Neural cell (in vitro differentiated cells): Measurements from ENCODE around the gene PTK7. TPM values are rescaled to one million over a fixed set of nuclear protein-coding genes. Genes with fewer than 3 reads are reported as not detected.

Source experiments
- H2AFZ ChIP-seq: fragments of 200-600, 300-800 bp; sonication (generic), shearing (Covaris generic); 2 replicates; pipeline ENCODE4 v1.6.0; 2014; ENCODE audit warnings: low read depth, mild to moderate bottlenecking, antibody characterized with exemption, low read length, moderate library complexity
- H3F3A ChIP-seq: fragments of 200-600 bp; shearing (Covaris generic); 2 replicates; pipeline ENCODE4 v1.6.1; 2016; ENCODE audit warnings: mild to moderate bottlenecking, moderate library complexity, mixed read lengths, antibody characterized with exemption, low read length; ENCODE audit not compliant: insufficient read depth, poor library complexity, severe bottlenecking
- H3K27ac ChIP-seq: fragments of 200-600, 300-800 bp; sonication (generic), shearing (Covaris generic); 2 replicates; pipeline ENCODE4 v1.5.1; 2014; ENCODE audit warnings: mild to moderate bottlenecking, low read length, moderate library complexity
- H3K27me3 ChIP-seq: fragments of 300-800, 200-600 bp; sonication (generic), shearing (Covaris generic); 2 replicates; pipeline ENCODE4 v1.6.0; 2014; ENCODE audit warnings: mild to moderate bottlenecking, low read depth, low read length, moderate library complexity; ENCODE audit not compliant: insufficient read depth
- H3K36me3 ChIP-seq: fragments of 300-800, 200-600 bp; sonication (generic), shearing (Covaris generic); 2 replicates; pipeline ENCODE4 v1.5.1; 2014; ENCODE audit warnings: mild to moderate bottlenecking, antibody characterized with exemption, low read length, moderate library complexity; ENCODE audit not compliant: insufficient read depth
- H3K4me2 ChIP-seq: fragments of 300-800, 200-600 bp; sonication (generic), shearing (Covaris generic); 2 replicates; pipeline ENCODE4 v1.6.0; 2014; ENCODE audit warnings: mild to moderate bottlenecking, low read length
- H3K4me3 ChIP-seq: fragments of 300-800, 200-600 bp; sonication (generic), shearing (Covaris generic); 2 replicates; pipeline ENCODE4 v1.5.1; 2014; ENCODE audit warnings: mild to moderate bottlenecking, low read length, moderate library complexity
- H3K79me2 ChIP-seq: fragments of 200-600 bp; shearing (Covaris generic); replicated peaks from 2 replicates; pipeline ENCODE4 v1.6.0; 2014; ENCODE audit warnings: mild to moderate bottlenecking, low read length, moderate library complexity; ENCODE audit not compliant: insufficient read depth
- H3K9ac ChIP-seq: fragments of 300-800, 200-600 bp; sonication (generic), shearing (Covaris generic); 2 replicates; pipeline ENCODE4 v1.6.1; 2016; ENCODE audit warnings: mild to moderate bottlenecking, low read length, mixed read lengths
- H3K9me2 ChIP-seq: fragments of 200-600 bp; shearing (Covaris generic); 2 replicates; pipeline ENCODE4 v1.6.1; 2016; ENCODE audit warnings: mild to moderate bottlenecking, low read length, mixed read lengths; ENCODE audit not compliant: insufficient read depth
- H3K9me3 ChIP-seq: fragments of 200-600, 300-800 bp; sonication (generic), shearing (Covaris generic); 2 replicates; pipeline ENCODE4 v1.6.1; 2016; ENCODE audit warnings: mild to moderate bottlenecking, mixed run types, low read length, moderate library complexity, mixed read lengths
- H4K20me1 ChIP-seq: fragments of 200-600 bp; shearing (Covaris generic); 2 replicates; pipeline ENCODE4 v1.6.1; 2016; ENCODE audit warnings: mild to moderate bottlenecking, mixed run types; ENCODE audit not compliant: insufficient read depth
- EZH2 ChIP-seq: fragments of 200-600, 300-800 bp; shearing (Covaris generic), sonication (generic); IDR thresholded peaks from 2 replicates; pipeline ENCODE4 v1.6.1; 2014; ENCODE audit warnings: antibody characterized with exemption, low read length, borderline replicate concordance, mild to moderate bottlenecking; ENCODE audit not compliant: insufficient read depth, poor library complexity, severe bottlenecking
- POLR2AphosphoS5 ChIP-seq: IDR thresholded peaks from 2 replicates; pipeline ENCODE4 v1.6.1; 2012
- RAD21 ChIP-seq: fragments of 450-650 bp; conservative IDR thresholded peaks from 2 replicates; pipeline ENCODE4 v1.6.1; 2014; ENCODE audit warnings: antibody characterized with exemption, mild to moderate bottlenecking, moderate library complexity
- SMC3 ChIP-seq: fragments of 450-650 bp; conservative IDR thresholded peaks from 2 replicates; pipeline ENCODE4 v1.6.1; 2014; ENCODE audit warnings: antibody characterized with exemption, mild to moderate bottlenecking, moderate library complexity; ENCODE audit not compliant: poor library complexity
- TAF1 ChIP-seq: IDR thresholded peaks from 2 replicates; pipeline ENCODE4 v1.6.1; 2012; ENCODE audit warnings: low read depth
- polyA plus RNA-seq: library from polyadenylated mRNA; depleted of rRNA; stranded (reverse); fragments of >200 nt; gene quantifications from 2 replicates; pipeline ENCODE4 v1.2.3, GENCODE V29; 2014
- TF ChIP-seq, protein P1 (sequence below): IDR thresholded peaks from 2 replicates; pipeline ENCODE4 v1.6.1; 2012; ENCODE audit warnings: borderline replicate concordance
- TF ChIP-seq, protein P2 (sequence below): fragments of 450-650 bp; IDR thresholded peaks from 2 replicates; pipeline ENCODE4 v1.5.1; 2014; ENCODE audit warnings: antibody characterized with exemption, mild to moderate bottlenecking, moderate library complexity; ENCODE audit not compliant: poor library complexity, severe bottlenecking

The PTK7 gene
- polyA plus RNA-seq, 1 donor from 2014 or later = 32.5 TPM

DNA sequence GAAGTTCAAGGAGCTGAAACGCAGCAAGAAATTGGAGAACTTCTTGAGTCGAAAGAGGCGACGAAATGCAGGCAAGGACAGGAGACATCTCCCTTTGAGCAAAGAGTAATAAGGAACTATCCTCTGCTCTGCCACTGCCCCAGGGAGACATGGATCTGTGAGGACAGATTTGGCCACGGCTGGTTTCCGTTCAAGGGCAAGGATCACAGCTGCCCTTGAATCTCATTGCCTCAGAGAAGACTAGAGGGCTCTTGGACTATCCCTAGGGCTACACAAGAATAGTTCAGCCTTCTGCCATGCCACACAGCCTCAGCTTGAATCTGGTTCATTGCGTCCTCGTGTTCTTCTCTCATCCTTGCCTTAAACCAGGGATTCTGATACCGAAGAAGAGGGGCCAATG is 47.0 kb upstream of the PTK7 start:
- Histone ChIP-seq H3K4me2 (no peak overlapping the region), H3K4me3 (no peak overlapping the region), H3F3A (no peaks in the 10 kb centered on the region), H3K9me3 (no peaks in the 10 kb centered on the region), H3K9me2 (no peaks in the 10 kb centered on the region), H3K27ac (no peak overlapping the region), H3K27me3 (no peaks in the 10 kb centered on the region), H3K79me2 (no peaks in the 10 kb centered on the region), H4K20me1 (no peaks in the 10 kb centered on the region), H3K9ac (no peak overlapping the region), H2AFZ (no peak overlapping the region), H3K36me3 (no peaks in the 10 kb centered on the region)
- TF ChIP-seq TAF1 = no peak
- TF ChIP-seq EZH2 = no peak
- TF ChIP-seq, protein P1, sequence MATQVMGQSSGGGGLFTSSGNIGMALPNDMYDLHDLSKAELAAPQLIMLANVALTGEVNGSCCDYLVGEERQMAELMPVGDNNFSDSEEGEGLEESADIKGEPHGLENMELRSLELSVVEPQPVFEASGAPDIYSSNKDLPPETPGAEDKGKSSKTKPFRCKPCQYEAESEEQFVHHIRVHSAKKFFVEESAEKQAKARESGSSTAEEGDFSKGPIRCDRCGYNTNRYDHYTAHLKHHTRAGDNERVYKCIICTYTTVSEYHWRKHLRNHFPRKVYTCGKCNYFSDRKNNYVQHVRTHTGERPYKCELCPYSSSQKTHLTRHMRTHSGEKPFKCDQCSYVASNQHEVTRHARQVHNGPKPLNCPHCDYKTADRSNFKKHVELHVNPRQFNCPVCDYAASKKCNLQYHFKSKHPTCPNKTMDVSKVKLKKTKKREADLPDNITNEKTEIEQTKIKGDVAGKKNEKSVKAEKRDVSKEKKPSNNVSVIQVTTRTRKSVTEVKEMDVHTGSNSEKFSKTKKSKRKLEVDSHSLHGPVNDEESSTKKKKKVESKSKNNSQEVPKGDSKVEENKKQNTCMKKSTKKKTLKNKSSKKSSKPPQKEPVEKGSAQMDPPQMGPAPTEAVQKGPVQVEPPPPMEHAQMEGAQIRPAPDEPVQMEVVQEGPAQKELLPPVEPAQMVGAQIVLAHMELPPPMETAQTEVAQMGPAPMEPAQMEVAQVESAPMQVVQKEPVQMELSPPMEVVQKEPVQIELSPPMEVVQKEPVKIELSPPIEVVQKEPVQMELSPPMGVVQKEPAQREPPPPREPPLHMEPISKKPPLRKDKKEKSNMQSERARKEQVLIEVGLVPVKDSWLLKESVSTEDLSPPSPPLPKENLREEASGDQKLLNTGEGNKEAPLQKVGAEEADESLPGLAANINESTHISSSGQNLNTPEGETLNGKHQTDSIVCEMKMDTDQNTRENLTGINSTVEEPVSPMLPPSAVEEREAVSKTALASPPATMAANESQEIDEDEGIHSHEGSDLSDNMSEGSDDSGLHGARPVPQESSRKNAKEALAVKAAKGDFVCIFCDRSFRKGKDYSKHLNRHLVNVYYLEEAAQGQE = no peak
- TF ChIP-seq RAD21 = no peak
- TF ChIP-seq POLR2AphosphoS5 = no peak
- TF ChIP-seq, protein P2, sequence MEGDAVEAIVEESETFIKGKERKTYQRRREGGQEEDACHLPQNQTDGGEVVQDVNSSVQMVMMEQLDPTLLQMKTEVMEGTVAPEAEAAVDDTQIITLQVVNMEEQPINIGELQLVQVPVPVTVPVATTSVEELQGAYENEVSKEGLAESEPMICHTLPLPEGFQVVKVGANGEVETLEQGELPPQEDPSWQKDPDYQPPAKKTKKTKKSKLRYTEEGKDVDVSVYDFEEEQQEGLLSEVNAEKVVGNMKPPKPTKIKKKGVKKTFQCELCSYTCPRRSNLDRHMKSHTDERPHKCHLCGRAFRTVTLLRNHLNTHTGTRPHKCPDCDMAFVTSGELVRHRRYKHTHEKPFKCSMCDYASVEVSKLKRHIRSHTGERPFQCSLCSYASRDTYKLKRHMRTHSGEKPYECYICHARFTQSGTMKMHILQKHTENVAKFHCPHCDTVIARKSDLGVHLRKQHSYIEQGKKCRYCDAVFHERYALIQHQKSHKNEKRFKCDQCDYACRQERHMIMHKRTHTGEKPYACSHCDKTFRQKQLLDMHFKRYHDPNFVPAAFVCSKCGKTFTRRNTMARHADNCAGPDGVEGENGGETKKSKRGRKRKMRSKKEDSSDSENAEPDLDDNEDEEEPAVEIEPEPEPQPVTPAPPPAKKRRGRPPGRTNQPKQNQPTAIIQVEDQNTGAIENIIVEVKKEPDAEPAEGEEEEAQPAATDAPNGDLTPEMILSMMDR = no peak

DNA sequence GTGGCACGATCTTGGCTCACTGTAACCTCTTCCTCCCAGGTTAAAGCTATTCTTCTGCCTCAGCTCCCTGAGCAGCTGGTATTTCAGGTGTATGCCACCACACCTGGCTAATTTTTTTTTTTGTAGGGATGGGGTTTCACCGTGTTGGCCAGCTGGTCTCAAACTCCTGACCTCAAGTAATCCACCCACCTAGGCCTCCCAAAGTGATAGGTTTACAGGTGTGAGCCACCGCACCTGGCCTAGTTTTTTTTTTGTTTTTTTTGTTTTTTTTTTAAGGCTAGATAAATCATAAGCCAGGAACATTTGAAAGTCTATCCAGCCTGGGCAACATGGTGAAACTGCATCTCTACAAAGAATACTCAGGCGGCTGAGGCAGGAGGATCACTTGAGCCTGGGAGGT is 43.8 kb upstream of the PTK7 start:
- Histone ChIP-seq H3K9me2 (no peaks in the 10 kb centered on the region), H3K36me3 (no peaks in the 10 kb centered on the region), H3K4me3 (no peak overlapping the region), H3K79me2 (no peaks in the 10 kb centered on the region), H3K27me3 (no peaks in the 10 kb centered on the region), H4K20me1 (no peaks in the 10 kb centered on the region), H3K27ac (no peak overlapping the region), H3K4me2 (no peak overlapping the region), H3F3A (no peaks in the 10 kb centered on the region), H3K9ac (no peak overlapping the region), H3K9me3 (no peaks in the 10 kb centered on the region), H2AFZ (no peak overlapping the region)
- TF ChIP-seq TAF1 (no peak), SMC3 (no peak), RAD21 (no peak)

DNA sequence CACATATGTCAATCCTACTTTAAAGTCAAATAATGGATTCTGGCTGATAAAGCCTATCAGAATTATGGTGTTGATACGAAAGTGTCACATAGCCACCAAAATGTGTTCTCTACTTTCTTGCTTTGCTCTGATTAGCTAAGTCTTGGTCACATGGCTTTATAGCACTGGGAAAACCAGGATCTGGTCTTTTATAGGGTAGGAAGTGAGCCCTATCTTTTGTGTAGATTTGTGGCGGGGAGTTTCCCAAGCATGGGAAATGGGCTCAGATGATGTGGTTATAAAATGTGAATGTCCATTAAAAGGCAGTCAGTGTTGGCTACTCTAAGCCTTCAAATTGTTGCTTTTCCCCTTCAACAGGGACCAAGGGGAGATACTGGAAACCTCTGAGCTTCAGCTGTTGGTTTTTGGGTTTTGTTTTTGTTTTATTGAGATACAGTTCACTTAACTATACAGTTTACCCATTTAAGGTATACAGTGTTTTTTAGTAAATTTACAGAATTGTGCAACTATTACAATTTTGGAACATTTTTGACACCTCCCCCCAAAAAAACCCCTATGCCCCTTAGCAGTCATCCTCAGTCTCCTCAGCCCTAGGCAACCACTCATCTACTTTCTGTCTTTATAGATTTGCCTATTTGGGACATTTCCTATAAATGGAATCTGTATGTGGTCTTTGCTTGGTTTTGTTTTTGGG is 42.5 kb upstream of the PTK7 start:
- Histone ChIP-seq H3K9me3 (no peaks in the 10 kb centered on the region), H3K27me3 (no peaks in the 10 kb centered on the region), H3K36me3 (no peaks in the 10 kb centered on the region), H3F3A (no peaks in the 10 kb centered on the region), H3K9me2 (no peaks in the 10 kb centered on the region), H3K79me2 (no peaks in the 10 kb centered on the region), H3K27ac (no peak overlapping the region), H3K9ac (no peak overlapping the region), H3K4me3 (no peak overlapping the region), H2AFZ (no peak overlapping the region), H3K4me2 (no peak overlapping the region), H4K20me1 (no peaks in the 10 kb centered on the region)
- TF ChIP-seq, protein P1 = no peak
- TF ChIP-seq POLR2AphosphoS5 = no peak
